ENCODE measurements around the gene ITGA11. TPM values are rescaled to one million over a fixed set of nuclear protein-coding genes. Genes with fewer than 3 reads are reported as not detected.

ITGA11 gene
- total and polyA plus RNA-seq, 2 donors (not counting 1 experiment from before 2014, with no cell fraction given): 21.5 to 29.6 TPM

DNA sequence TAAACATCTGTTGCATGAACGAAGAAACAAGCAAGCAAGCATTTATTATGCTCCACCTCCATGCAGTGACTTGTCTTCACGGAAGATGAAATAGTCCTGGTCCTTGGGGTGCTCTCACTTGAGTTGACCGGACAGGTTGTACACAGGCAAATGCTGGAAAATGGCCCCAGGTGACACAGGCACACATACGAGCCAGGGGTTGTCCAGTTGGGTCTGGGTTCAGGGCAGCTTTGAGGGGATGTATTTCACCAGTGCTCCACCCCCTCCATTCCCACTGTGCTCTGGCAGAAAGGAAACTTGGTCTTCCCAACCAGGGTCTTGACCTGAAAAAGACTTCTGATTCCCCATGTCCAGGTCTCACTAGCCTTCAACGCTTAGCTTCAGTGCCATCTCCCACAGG, 48.3 kb upstream of the ITGA11 start:
- Histone ChIP-seq H3K27me3 (ENCODE audit: control insufficient read depth, insufficient read depth, low read length) (peaks cover 15% of the 10 kb centered on the region), H3K27ac (ENCODE audit: insufficient read depth, low read length) (no peak overlapping the region), H3K9me3 (ENCODE audit: control insufficient read depth, insufficient read depth, low read depth, low read length) (no peaks in the 10 kb centered on the region), H3K4me3 (replicated peaks in 1 of 4; ENCODE audit: control extremely low read depth in 1 of 4, insufficient read depth in 1 of 4, low read depth in 3 of 4, low read length in 4 of 4) (no peak overlapping the region), H3K9ac (ENCODE audit: insufficient read depth, low read length) (no peak overlapping the region), H3K79me2 (ENCODE audit: control insufficient read depth, insufficient read depth, low read length) (no peaks in the 10 kb centered on the region), H4K20me1 (ENCODE audit: control insufficient read depth, extremely low read depth, insufficient read depth, low read length) (no peaks in the 10 kb centered on the region), H3K4me1 (ENCODE audit: control insufficient read depth, extremely low read depth, insufficient read depth, low read length) (peaks cover 7% of the 10 kb centered on the region), H3K4me2 (ENCODE audit: extremely low read depth, insufficient read depth, low read length) (no peak overlapping the region), H2AFZ (ENCODE audit: low read length) (no peak overlapping the region), H3K36me3 (ENCODE audit: control insufficient read depth, insufficient read depth, low read length) (no peaks in the 10 kb centered on the region)
- TF ChIP-seq EZH2 (IDR thresholded peaks at IDR 0.05; ENCODE audit: low read length, missing control alignments): no peak
- TF ChIP-seq, protein P1, sequence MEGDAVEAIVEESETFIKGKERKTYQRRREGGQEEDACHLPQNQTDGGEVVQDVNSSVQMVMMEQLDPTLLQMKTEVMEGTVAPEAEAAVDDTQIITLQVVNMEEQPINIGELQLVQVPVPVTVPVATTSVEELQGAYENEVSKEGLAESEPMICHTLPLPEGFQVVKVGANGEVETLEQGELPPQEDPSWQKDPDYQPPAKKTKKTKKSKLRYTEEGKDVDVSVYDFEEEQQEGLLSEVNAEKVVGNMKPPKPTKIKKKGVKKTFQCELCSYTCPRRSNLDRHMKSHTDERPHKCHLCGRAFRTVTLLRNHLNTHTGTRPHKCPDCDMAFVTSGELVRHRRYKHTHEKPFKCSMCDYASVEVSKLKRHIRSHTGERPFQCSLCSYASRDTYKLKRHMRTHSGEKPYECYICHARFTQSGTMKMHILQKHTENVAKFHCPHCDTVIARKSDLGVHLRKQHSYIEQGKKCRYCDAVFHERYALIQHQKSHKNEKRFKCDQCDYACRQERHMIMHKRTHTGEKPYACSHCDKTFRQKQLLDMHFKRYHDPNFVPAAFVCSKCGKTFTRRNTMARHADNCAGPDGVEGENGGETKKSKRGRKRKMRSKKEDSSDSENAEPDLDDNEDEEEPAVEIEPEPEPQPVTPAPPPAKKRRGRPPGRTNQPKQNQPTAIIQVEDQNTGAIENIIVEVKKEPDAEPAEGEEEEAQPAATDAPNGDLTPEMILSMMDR (conservative IDR thresholded peaks at IDR 0.05 in 1 of 2, IDR thresholded peaks at IDR 0.05 in 1 of 2; ENCODE audit: low read depth in 1 of 2, low read length in 2 of 2): no peak
- no peak for DNase-seq (ENCODE audit: low read depth in 2 of 2)

DNA sequence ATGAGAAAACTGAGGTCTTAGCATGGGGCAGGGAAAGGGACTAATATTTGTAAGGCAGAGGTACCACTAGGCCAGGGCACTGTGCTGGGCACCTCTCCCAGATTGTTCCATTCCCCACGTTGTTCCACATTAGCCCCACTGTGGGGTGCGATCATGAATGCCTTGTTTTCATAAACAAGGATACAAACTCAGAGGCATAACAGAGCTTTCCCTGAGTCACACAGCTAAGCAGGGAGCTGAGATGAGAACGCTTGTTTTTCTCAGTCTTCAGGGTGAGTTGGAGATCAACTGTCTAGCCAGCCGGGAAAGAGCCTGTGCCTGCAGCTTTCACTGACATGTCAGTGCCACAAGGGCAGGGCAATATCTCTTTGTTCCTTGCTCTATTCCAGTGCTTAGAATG, 47.9 kb upstream of the ITGA11 start:
- Histone ChIP-seq H3K9me3 (ENCODE audit: control insufficient read depth, insufficient read depth, low read depth, low read length) (no peaks in the 10 kb centered on the region), H3K4me2 (ENCODE audit: extremely low read depth, insufficient read depth, low read length) (no peak overlapping the region), H3K9ac (ENCODE audit: insufficient read depth, low read length) (no peak overlapping the region), H3K27ac (ENCODE audit: insufficient read depth, low read length) (no peak overlapping the region), H4K20me1 (ENCODE audit: control insufficient read depth, extremely low read depth, insufficient read depth, low read length) (no peaks in the 10 kb centered on the region), H3K79me2 (ENCODE audit: control insufficient read depth, insufficient read depth, low read length) (no peaks in the 10 kb centered on the region), H3K27me3 (ENCODE audit: control insufficient read depth, insufficient read depth, low read length) (peaks cover 15% of the 10 kb centered on the region), H2AFZ (ENCODE audit: low read length) (no peak overlapping the region), H3K4me3 (replicated peaks in 1 of 4; ENCODE audit: control extremely low read depth in 1 of 4, insufficient read depth in 1 of 4, low read depth in 3 of 4, low read length in 4 of 4) (no peak overlapping the region), H3K4me1 (ENCODE audit: control insufficient read depth, extremely low read depth, insufficient read depth, low read length) (peaks cover 3% of the 10 kb centered on the region), H3K36me3 (ENCODE audit: control insufficient read depth, insufficient read depth, low read length) (no peaks in the 10 kb centered on the region)
- DNase-seq (ENCODE audit: low read depth in 2 of 2): peak in 1 of 2 donors; percentile 66
- no peak for TF ChIP-seq EZH2 (IDR thresholded peaks at IDR 0.05; ENCODE audit: low read length, missing control alignments)
- TF ChIP-seq, protein P1 (conservative IDR thresholded peaks at IDR 0.05 in 1 of 2, IDR thresholded peaks at IDR 0.05 in 1 of 2; ENCODE audit: low read depth in 1 of 2, low read length in 2 of 2): no peak

DNA sequence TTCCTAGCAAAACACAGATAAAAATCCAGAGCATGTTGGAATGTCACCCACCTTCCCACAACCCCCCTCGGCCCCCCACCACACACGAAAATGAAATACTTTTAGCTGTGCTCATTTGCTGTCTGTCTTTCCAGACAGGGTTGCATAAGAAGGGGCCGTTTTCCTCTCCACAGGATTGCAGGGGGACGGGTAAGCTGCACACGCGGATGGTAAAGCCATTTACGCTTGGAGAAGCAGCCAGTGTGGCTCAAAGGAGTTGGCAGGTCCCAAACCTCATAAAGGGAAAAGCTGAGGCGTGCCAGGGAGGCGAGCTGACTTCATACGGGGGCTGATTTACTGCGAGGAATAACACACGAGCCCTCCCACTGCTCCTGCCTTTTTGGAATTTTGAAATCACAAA, 47.4 kb upstream of the ITGA11 start:
- H3K79me2 ChIP-seq (ENCODE audit: control insufficient read depth, insufficient read depth, low read length): no peaks in the 10 kb centered on the region
- H3K27me3 ChIP-seq (ENCODE audit: control insufficient read depth, insufficient read depth, low read length): peaks cover 15% of the 10 kb centered on the region
- H3K9ac ChIP-seq (ENCODE audit: insufficient read depth, low read length): no peak overlapping the region
- H3K9me3 ChIP-seq (ENCODE audit: control insufficient read depth, insufficient read depth, low read depth, low read length): no peaks in the 10 kb centered on the region
- H4K20me1 ChIP-seq (ENCODE audit: control insufficient read depth, extremely low read depth, insufficient read depth, low read length): no peaks in the 10 kb centered on the region
- TF ChIP-seq, protein P1 (conservative IDR thresholded peaks at IDR 0.05 in 1 of 2, IDR thresholded peaks at IDR 0.05 in 1 of 2; ENCODE audit: low read depth in 1 of 2, low read length in 2 of 2): no peak
- TF ChIP-seq EZH2 (IDR thresholded peaks at IDR 0.05; ENCODE audit: low read length, missing control alignments): no peak
- no peak overlapping the region for H3K4me3 ChIP-seq (replicated peaks in 1 of 4; ENCODE audit: control extremely low read depth in 1 of 4, insufficient read depth in 1 of 4, low read depth in 3 of 4, low read length in 4 of 4)
- H2AFZ ChIP-seq (ENCODE audit: low read length): no peak overlapping the region
- H3K4me2 ChIP-seq (ENCODE audit: extremely low read depth, insufficient read depth, low read length): no peak overlapping the region
- no peaks in the 10 kb centered on the region for H3K36me3 ChIP-seq (ENCODE audit: control insufficient read depth, insufficient read depth, low read length)
- peak; percentile 20 to 97 for DNase-seq (ENCODE audit: low read depth in 2 of 2)
- H3K27ac ChIP-seq (ENCODE audit: insufficient read depth, low read length): no peak overlapping the region
- no peaks in the 10 kb centered on the region for H3K4me1 ChIP-seq (ENCODE audit: control insufficient read depth, extremely low read depth, insufficient read depth, low read length)

Data from fibroblast of lung (primary cell).